HCT116 (cell line): ENCODE results near the gene CYRIA. TPM values are rescaled to one million over a fixed set of nuclear protein-coding genes. Genes with fewer than 3 reads are reported as not detected.

Experiments
- ATAC-seq: fragments of 200-7000 bp; cut with Tn5 transposase; 2 replicates; pipeline ENCODE4 v1.9.1; 2020; ENCODE audit warnings: mild to moderate bottlenecking, moderate library complexity
- BruUV-seq: library from RNA; stranded (reverse); fragments of 400-500 nt; replicated peaks from 2 replicates; lab custom pipeline; 2021; lab: Mats Ljungman, UMichigan
- CTCF ChIA-PET: fragments of 300-600 bp; sonication (Branson Sonifier 250); formaldehyde crosslinking; loops from one replicate; lab custom pipeline; 2021; ENCODE audit warnings: antibody characterized with exemption; lab: Charles Lee
- POLR2A ChIA-PET: fragments of 300-600, 350-600 bp; sonication (Branson Sonifier 250); formaldehyde crosslinking; loops from one replicate; lab custom pipeline; 2021; ENCODE audit warnings: antibody characterized with exemption; lab: Charles Lee
- RAD21 ChIA-PET, 2 experiments: fragments of 300-600 bp; sonication (Branson Sonifier 250); formaldehyde crosslinking; loops; one replicate each; lab custom pipeline; 2023; ENCODE audit warnings: low total read pairs in 2 of 2; ENCODE audit not compliant: uncharacterized antibody in 2 of 2, unreplicated experiment in 2 of 2, low non-redundant PET in 1 of 2; lab: Charles Lee
- DNase-seq: peaks from one replicate; pipeline ENCODE4 v3.0.0-alpha.2; 2010; ENCODE audit warnings: low read depth, low spot score
- H2AFZ ChIP-seq: fragments of 200-600 bp; shearing (Covaris generic), sonication (generic); 2 replicates; pipeline ENCODE4 v1.6.1; 2017; ENCODE audit warnings: low read depth, mixed run types, mixed read lengths, antibody characterized with exemption, low read length; ENCODE audit not compliant: poor library complexity, severe bottlenecking
- H3K27ac ChIP-seq: 2 replicates; pipeline ENCODE4 v1.5.1; 2012; ENCODE audit warnings: low read depth, low read length
- H3K27me3 ChIP-seq: fragments of 200-600 bp; sonication (generic); 2 replicates; pipeline ENCODE4 v1.6.1; 2016; ENCODE audit warnings: mixed run types, low read length, mixed read lengths; ENCODE audit not compliant: insufficient read depth
- H3K36me3 ChIP-seq, 2 experiments: fragments of 200-500 bp in 1 of 2; fragments of 200-600 bp in 1 of 2; sonication (Bioruptor generic) in 1 of 2; sonication (generic) in 1 of 2; 2 replicates each; pipeline versions ENCODE4 v1.5.1 to v1.6.1; 2014 to 2016; ENCODE audit warnings: low read length in 2 of 2, inconsistent platforms in 1 of 2, mixed read lengths in 1 of 2, mixed run types in 1 of 2; ENCODE audit not compliant: insufficient read depth in 2 of 2, control insufficient read depth in 1 of 2
- H3K4me1 ChIP-seq, 2 experiments: fragments of 200-600 bp in 1 of 2; sonication (generic) in 1 of 2; 2 replicates each; pipeline versions ENCODE4 v1.5.1 to v1.6.1; 2012 to 2017; ENCODE audit warnings: low read length in 2 of 2, inconsistent platforms in 1 of 2, mild to moderate bottlenecking in 1 of 2, mixed read lengths in 1 of 2, mixed run types in 1 of 2, moderate library complexity in 1 of 2; ENCODE audit not compliant: insufficient read depth in 2 of 2, control insufficient read depth in 1 of 2
- H3K4me2 ChIP-seq: fragments of 200-600 bp; sonication (generic); 2 replicates; pipeline ENCODE4 v1.6.1; 2017; ENCODE audit warnings: mixed run types, low read length, mixed read lengths
- H3K4me3 ChIP-seq, 2 experiments: fragments of 200-600 bp in 1 of 2; sonication (generic) in 1 of 2; replicated peaks in 1 of 2; 2 replicates each; pipeline ENCODE4 v1.5.1; 2011 to 2016; ENCODE audit warnings: low read length in 2 of 2, control low read depth in 1 of 2, low read depth in 1 of 2, mild to moderate bottlenecking in 1 of 2, mixed read lengths in 1 of 2, mixed run types in 1 of 2
- H3K79me2 ChIP-seq: fragments of 200-600 bp; sonication (generic); 2 replicates; pipeline ENCODE4 v1.6.1; 2017; ENCODE audit warnings: mild to moderate bottlenecking, mixed run types, low read length, moderate library complexity, mixed read lengths; ENCODE audit not compliant: insufficient read depth
- H3K9ac ChIP-seq: fragments of 200-600 bp; sonication (generic); 2 replicates; pipeline ENCODE4 v1.6.1; 2016; ENCODE audit warnings: low read length, mixed read lengths
- H3K9me2 ChIP-seq: fragments of 200-600 bp; sonication (generic), shearing (Covaris generic); 2 replicates; pipeline ENCODE4 v1.6.1; 2017; ENCODE audit warnings: mixed run types, mild to moderate bottlenecking, moderate library complexity; ENCODE audit not compliant: insufficient read depth
- H3K9me3 ChIP-seq, 2 experiments: fragments of 200-500 bp in 1 of 2; fragments of 200-600 bp in 1 of 2; sonication (Bioruptor generic) in 1 of 2; sonication (generic) in 1 of 2; 2 replicates each; pipeline ENCODE4 v1.6.1; 2014 to 2017; ENCODE audit warnings: low read length in 2 of 2, mixed read lengths in 2 of 2, inconsistent platforms in 1 of 2, low read depth in 1 of 2, mild to moderate bottlenecking in 1 of 2, mixed run types in 1 of 2, moderate library complexity in 1 of 2; ENCODE audit not compliant: control insufficient read depth in 1 of 2, insufficient read depth in 1 of 2
- H4K20me1 ChIP-seq: fragments of 200-600 bp; sonication (generic), shearing (Covaris generic); 2 replicates; pipeline ENCODE4 v1.6.1; 2017; ENCODE audit warnings: mixed run types, mild to moderate bottlenecking, moderate library complexity; ENCODE audit not compliant: insufficient read depth
- CBX3 ChIP-seq: IDR thresholded peaks from 2 replicates; pipeline ENCODE4 v1.6.1; 2012; ENCODE audit warnings: low read depth
- CTCF ChIP-seq, 3 experiments: fragments of 200-600 bp in 1 of 3; sonication (generic) in 1 of 3; IDR thresholded peaks in 2 of 3; conservative IDR thresholded peaks in 1 of 3; 2 replicates each; pipeline ENCODE4 v1.5.1; 2012 to 2017; ENCODE audit warnings: low read depth in 2 of 3, low read length in 2 of 3, antibody characterized with exemption in 1 of 3, borderline replicate concordance in 1 of 3, control low read depth in 1 of 3, mild to moderate bottlenecking in 1 of 3, mixed read lengths in 1 of 3, mixed run types in 1 of 3, moderate library complexity in 1 of 3; ENCODE audit not compliant: insufficient read depth in 1 of 3
- ELF1 ChIP-seq: IDR thresholded peaks from 2 replicates; pipeline ENCODE4 v1.6.1; 2012; ENCODE audit warnings: low read depth, borderline replicate concordance
- EZH2 ChIP-seq: fragments of 200-600 bp; sonication (generic); IDR thresholded peaks from 2 replicates; pipeline ENCODE4 v1.6.1; 2017; ENCODE audit warnings: antibody characterized with exemption, mixed run types
- EZH2phosphoT487 ChIP-seq: fragments of 200-600 bp; IDR thresholded peaks from 2 replicates; pipeline ENCODE4 v1.6.1; 2018; ENCODE audit warnings: antibody characterized with exemption, borderline replicate concordance
- JUND ChIP-seq: IDR thresholded peaks from 2 replicates; pipeline ENCODE4 v1.6.1; 2012
- MAX ChIP-seq: IDR thresholded peaks from 2 replicates; pipeline ENCODE4 v1.6.1; 2012
- POLR2A ChIP-seq: IDR thresholded peaks from 2 replicates; pipeline ENCODE4 v1.7.0; 2011; ENCODE audit warnings: borderline replicate concordance; ENCODE audit not compliant: insufficient read depth, insufficient read length; ENCODE audit errors: extremely low read depth
- POLR2AphosphoS5 ChIP-seq: IDR thresholded peaks from 2 replicates; pipeline ENCODE4 v1.6.1; 2011; ENCODE audit warnings: mild to moderate bottlenecking, low read depth, low read length, moderate library complexity
- RAD21 ChIP-seq: IDR thresholded peaks from 2 replicates; pipeline ENCODE4 v1.6.1; 2012; ENCODE audit warnings: low read depth, mild to moderate bottlenecking
- REST ChIP-seq: IDR thresholded peaks from 2 replicates; pipeline ENCODE4 v1.6.1; 2012; ENCODE audit warnings: low read depth
- SIN3A ChIP-seq: IDR thresholded peaks from 2 replicates; pipeline ENCODE4 v1.6.1; 2012; ENCODE audit warnings: low read depth
- SP1 ChIP-seq: IDR thresholded peaks from 2 replicates; pipeline ENCODE4 v1.6.1; 2012; ENCODE audit warnings: low read depth
- SRF ChIP-seq: IDR thresholded peaks from 2 replicates; pipeline ENCODE4 v1.6.1; 2012; ENCODE audit warnings: low read depth
- TCF7L2 ChIP-seq: IDR thresholded peaks from 2 replicates; pipeline ENCODE4 v1.7.0; 2011; ENCODE audit warnings: borderline replicate concordance, inconsistent platforms; ENCODE audit not compliant: insufficient read depth, insufficient read length; ENCODE audit errors: extremely low read depth
- ZFX ChIP-seq: fragments of 450-650 bp; IDR thresholded peaks from 2 replicates; pipeline ENCODE4 v1.6.1; 2017
- intact Hi-C: fragments of 100-400 bp; cut with micrococcal nuclease; formaldehyde crosslinking; loops from 2 replicates; pipeline ENCODE4 v1.10.0; 2022
- total RNA-seq: library from RNA; stranded (reverse); gene quantifications from one replicate; pipeline ENCODE4 v1.2.1, GENCODE V29; 2021; ENCODE audit not compliant: unreplicated experiment

CYRIA gene
- total RNA-seq, 1 experiment from 2014 or later, result 0.44 TPM

- Histone ChIP-seq H3K27me3 (peaks cover 31% of the 10 kb centered on the region), H3K4me3 (no peak overlapping the region)
- TF ChIP-seq CTCF (IDR thresholded peaks at IDR 0.05 in 2 of 3, conservative IDR thresholded peaks at IDR 0.05 in 1 of 3; ENCODE audit: borderline replicate concordance in 1 of 3, insufficient read depth in 1 of 3, low read depth in 2 of 3, low read length in 2 of 3), result no peak
- no peak for TF ChIP-seq MAX
- no peak for TF ChIP-seq SIN3A
- TF ChIP-seq ZFX, result no peak
- TF ChIP-seq EZH2, result no peak
- TF ChIP-seq, all 23 proteins: peak for 0
- ATAC-seq (no peak), DNase-seq (no peak)
- POLR2A ChIA-PET, result no interaction called here
- Histone ChIP-seq H3K9ac (no peak overlapping the region), H3K79me2 (no peaks in the 10 kb centered on the region), H3K36me3 (no peaks in the 10 kb centered on the region), H2AFZ (no peak overlapping the region), H3K4me1 (no peaks in the 10 kb centered on the region), H4K20me1 (no peaks in the 10 kb centered on the region), H3K9me2 (no peaks in the 10 kb centered on the region), H3K4me2 (no peak overlapping the region), H3K9me3 (no peaks in the 10 kb centered on the region), H3K27ac (no peak overlapping the region)
- RAD21 ChIA-PET, result no interaction called here
- intact Hi-C loops, result no loop called here
- CTCF ChIA-PET, result no interaction called here
- BruUV-seq, result no TSS peak
Observed at GRCh38 chr2:16640867-16641266, 24.8 kb downstream of the CYRIA start.

GRCh38 chr2:16640001-16640700 is 25.5 kb downstream of the CYRIA start:
- ChIA-PET RAD21 (no interaction called here), POLR2A (no interaction called here), CTCF (no interaction called here)
- Histone ChIP-seq H3K9me3 (no peaks in the 10 kb centered on the region), H2AFZ (no peak overlapping the region), H3K4me1 (no peaks in the 10 kb centered on the region), H3K79me2 (no peaks in the 10 kb centered on the region), H3K9ac (no peak overlapping the region), H3K36me3 (no peaks in the 10 kb centered on the region), H3K27me3 (peaks cover 28% of the 10 kb centered on the region), H4K20me1 (no peaks in the 10 kb centered on the region), H3K4me3 (no peak overlapping the region), H3K4me2 (no peak overlapping the region), H3K9me2 (no peaks in the 10 kb centered on the region), H3K27ac (no peak overlapping the region)
- no peak for ATAC-seq
- DNase-seq, result no peak
- intact Hi-C loops, result no loop called here
- no TSS peak for BruUV-seq
- no peak for TF ChIP-seq POLR2A
- no peak for TF ChIP-seq SIN3A
- TF ChIP-seq REST, result no peak
- no peak for TF ChIP-seq EZH2
- TF ChIP-seq SRF, result no peak
- no peak for TF ChIP-seq RAD21
- TF ChIP-seq POLR2AphosphoS5, result no peak
- no peak for TF ChIP-seq TCF7L2
- TF ChIP-seq JUND, result no peak
- no peak for TF ChIP-seq ELF1
- TF ChIP-seq EZH2phosphoT487, result no peak
- no peak for TF ChIP-seq ZFX
- no peak for TF ChIP-seq CBX3
- no peak for TF ChIP-seq SP1
